OCI-LY7 (cell line): ENCODE measurements around the gene C11orf24.

Source experiments
- EZH2phosphoT487 ChIP-seq: fragments of 200-600 bp; sonication (generic); IDR thresholded peaks from 2 replicates; pipeline ENCODE4 v1.6.1; 2018; ENCODE audit warnings: low read depth, borderline replicate concordance, mild to moderate bottlenecking, mixed run types, antibody characterized with exemption, low read length, moderate library complexity, mixed read lengths
- TF ChIP-seq, protein P1 (sequence below): fragments of 200-600 bp; sonication (generic); conservative IDR thresholded peaks from 2 replicates; pipeline ENCODE4 v1.5.1; 2014; ENCODE audit warnings: mild to moderate bottlenecking, antibody characterized with exemption, low read length, moderate library complexity, mixed read lengths

GRCh38 chr11:68213555-68214172, 58.1 kb downstream of the C11orf24 start:
- TF ChIP-seq, protein P1, sequence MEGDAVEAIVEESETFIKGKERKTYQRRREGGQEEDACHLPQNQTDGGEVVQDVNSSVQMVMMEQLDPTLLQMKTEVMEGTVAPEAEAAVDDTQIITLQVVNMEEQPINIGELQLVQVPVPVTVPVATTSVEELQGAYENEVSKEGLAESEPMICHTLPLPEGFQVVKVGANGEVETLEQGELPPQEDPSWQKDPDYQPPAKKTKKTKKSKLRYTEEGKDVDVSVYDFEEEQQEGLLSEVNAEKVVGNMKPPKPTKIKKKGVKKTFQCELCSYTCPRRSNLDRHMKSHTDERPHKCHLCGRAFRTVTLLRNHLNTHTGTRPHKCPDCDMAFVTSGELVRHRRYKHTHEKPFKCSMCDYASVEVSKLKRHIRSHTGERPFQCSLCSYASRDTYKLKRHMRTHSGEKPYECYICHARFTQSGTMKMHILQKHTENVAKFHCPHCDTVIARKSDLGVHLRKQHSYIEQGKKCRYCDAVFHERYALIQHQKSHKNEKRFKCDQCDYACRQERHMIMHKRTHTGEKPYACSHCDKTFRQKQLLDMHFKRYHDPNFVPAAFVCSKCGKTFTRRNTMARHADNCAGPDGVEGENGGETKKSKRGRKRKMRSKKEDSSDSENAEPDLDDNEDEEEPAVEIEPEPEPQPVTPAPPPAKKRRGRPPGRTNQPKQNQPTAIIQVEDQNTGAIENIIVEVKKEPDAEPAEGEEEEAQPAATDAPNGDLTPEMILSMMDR, result no peak
- no peak for TF ChIP-seq EZH2phosphoT487
